Keratinocyte (primary cell): ENCODE data around the gene GATAD2B. TPM values are rescaled to one million over a fixed set of nuclear protein-coding genes. Genes with fewer than 3 reads are reported as not detected.

Experiments
- DNase-seq: peaks from one replicate; pipeline ENCODE4 v3.0.0-alpha.2; 2011; ENCODE audit warnings: low read depth, missing footprints, low spot score
- FAIRE-seq: peaks from 2 replicates; lab custom pipeline; 2011; peaks lifted over from hg19 to GRCh38; lab: Jason Lieb, UNC
- H2AFZ ChIP-seq: 2 replicates; pipeline ENCODE4 v1.6.0; 2012; ENCODE audit warnings: low read length, control low read depth, inconsistent platforms; ENCODE audit not compliant: control insufficient read depth
- H3K27ac ChIP-seq: 2 replicates; pipeline ENCODE4 v1.5.1; 2011; ENCODE audit warnings: low read length; ENCODE audit not compliant: control insufficient read depth, insufficient read depth
- H3K27me3 ChIP-seq: 3 replicates; pipeline ENCODE4 v1.6.0; 2011; ENCODE audit warnings: low read length; ENCODE audit not compliant: control insufficient read depth, insufficient read depth; ENCODE audit errors: extremely low read depth
- H3K36me3 ChIP-seq, 2 experiments: 2 replicates in 1 of 2; 3 replicates in 1 of 2; pipeline ENCODE4 v1.5.1; 2011; ENCODE audit warnings: low read length in 2 of 2, mild to moderate bottlenecking in 1 of 2; ENCODE audit not compliant: control insufficient read depth in 2 of 2, insufficient read depth in 2 of 2; ENCODE audit errors: extremely low read depth in 1 of 2
- H3K4me1 ChIP-seq: 3 replicates; pipeline ENCODE4 v1.5.1; 2011; ENCODE audit warnings: low read length; ENCODE audit not compliant: control insufficient read depth, insufficient read depth; ENCODE audit errors: extremely low read depth
- H3K4me2 ChIP-seq: 3 replicates; pipeline ENCODE4 v1.6.0; 2011; ENCODE audit warnings: low read depth, low read length; ENCODE audit not compliant: control insufficient read depth, insufficient read depth; ENCODE audit errors: extremely low read depth
- H3K4me3 ChIP-seq, 3 experiments: fragments of 200-600 bp in 1 of 3; sonication (generic) in 1 of 3; 2 replicates in 2 of 3; 3 replicates in 1 of 3; pipeline ENCODE4 v1.5.1; 2011 to 2016; ENCODE audit warnings: low read length in 3 of 3, mild to moderate bottlenecking in 3 of 3, control low read depth in 2 of 3, inconsistent platforms in 1 of 3, low read depth in 1 of 3, mixed read lengths in 1 of 3, mixed run types in 1 of 3, moderate library complexity in 1 of 3; ENCODE audit not compliant: control insufficient read depth in 2 of 3, insufficient read depth in 2 of 3; ENCODE audit errors: extremely low read depth in 1 of 3
- H3K79me2 ChIP-seq: 2 replicates; pipeline ENCODE4 v1.6.0; 2012; ENCODE audit warnings: low read length; ENCODE audit not compliant: control insufficient read depth, insufficient read depth
- H3K9ac ChIP-seq: 3 replicates; pipeline ENCODE4 v1.6.0; 2011; ENCODE audit warnings: low read length; ENCODE audit not compliant: control insufficient read depth, insufficient read depth; ENCODE audit errors: extremely low read depth
- H3K9me1 ChIP-seq: 3 replicates; pipeline ENCODE4 v1.6.0; 2011; ENCODE audit warnings: low read length; ENCODE audit not compliant: control insufficient read depth, insufficient read depth; ENCODE audit errors: extremely low read depth
- H3K9me3 ChIP-seq: 2 replicates; pipeline ENCODE4 v1.5.1; 2012; ENCODE audit warnings: low read depth, low read length; ENCODE audit not compliant: control insufficient read depth
- H4K20me1 ChIP-seq: 3 replicates; pipeline ENCODE4 v1.6.0; 2011; ENCODE audit warnings: low read length; ENCODE audit not compliant: control insufficient read depth, insufficient read depth; ENCODE audit errors: extremely low read depth
- CTCF ChIP-seq, 3 experiments: IDR thresholded peaks in 1 of 3; conservative IDR thresholded peaks in 1 of 3; optimal IDR thresholded peaks in 1 of 3; 2 replicates in 2 of 3; 3 replicates in 1 of 3; pipeline versions ENCODE3 to v1.5.1; 2011; ENCODE audit warnings: low read length in 3 of 3, mild to moderate bottlenecking in 3 of 3, moderate library complexity in 2 of 3, control low read depth in 1 of 3, inconsistent platforms in 1 of 3; ENCODE audit not compliant: insufficient read depth in 2 of 3; ENCODE audit errors: extremely low read depth in 1 of 3
- EZH2 ChIP-seq: IDR thresholded peaks from one replicate; pipeline ENCODE4 v1.6.1; 2012; ENCODE audit warnings: inconsistent platforms, mild to moderate bottlenecking, low read length, moderate library complexity
- dilution Hi-C: fragments of 300-500 bp; cut with MboI; formaldehyde crosslinking; loops from one replicate; pipeline ENCODE4 v1.7.0; 2020; ENCODE audit warnings: low sequenced_read_pairs; ENCODE audit not compliant: extremely low pct_ligation_motif_present
- polyA plus RNA-seq, 5 experiments: library from polyadenylated mRNA; depleted of rRNA in 3 of 5; stranded (reverse) in 3 of 5; stranded (forward) in 1 of 5; unstranded in 1 of 5; fragments of >200 nt; gene quantifications; 1 replicate in 1 of 5; 2 replicates in 3 of 5; 3 replicates in 1 of 5; pipeline versions ENCODE4 v1.2.1 to v1.2.3, GENCODE V29; 2011 to 2012; ENCODE audit warnings: missing spikeins in 2 of 5, low read depth in 1 of 5, low replicate concordance in 1 of 5

The GATAD2B gene
- polyA plus RNA-seq, 1 donor (not counting 4 experiments of a cell fraction or from before 2014, with no cell fraction given) = 6.1 TPM

GRCh38 chr1:153934746-153935145, 12.0 kb upstream of the GATAD2B start:
- H2AFZ ChIP-seq = no peak overlapping the region
- H3K36me3 ChIP-seq = peaks cover 37 to 41% of the 10 kb centered on the region in 2 experiments
- no peak for DNase-seq
- no peak for FAIRE-seq
- H4K20me1 ChIP-seq = no peaks in the 10 kb centered on the region
- TF ChIP-seq EZH2 (no peak), CTCF (optimal IDR thresholded peaks at IDR 0.05 in 1 of 3, IDR thresholded peaks at IDR 0.05 in 1 of 3, conservative IDR thresholded peaks at IDR 0.05 in 1 of 3; ENCODE audit: extremely low read depth in 1 of 3, insufficient read depth in 2 of 3, low read length in 3 of 3) (no peak)
- H3K27ac ChIP-seq = no peak overlapping the region
- no peaks in the 10 kb centered on the region for H3K27me3 ChIP-seq
- no peak overlapping the region for H3K9ac ChIP-seq
- H3K9me3 ChIP-seq = no peaks in the 10 kb centered on the region
- no peak overlapping the region for H3K4me2 ChIP-seq
- H3K4me1 ChIP-seq = no peaks in the 10 kb centered on the region
- dilution Hi-C loops = no loop called here
- no peak overlapping the region for H3K4me3 ChIP-seq
- H3K79me2 ChIP-seq = no peaks in the 10 kb centered on the region
- no peaks in the 10 kb centered on the region for H3K9me1 ChIP-seq

GRCh38 chr1:153933955-153934354, 11.2 kb upstream of the GATAD2B start:
- no peak for TF ChIP-seq CTCF (optimal IDR thresholded peaks at IDR 0.05 in 1 of 3, IDR thresholded peaks at IDR 0.05 in 1 of 3, conservative IDR thresholded peaks at IDR 0.05 in 1 of 3; ENCODE audit: extremely low read depth in 1 of 3, insufficient read depth in 2 of 3, low read length in 3 of 3)
- no peak for TF ChIP-seq EZH2
- Histone ChIP-seq H3K9me1 (no peaks in the 10 kb centered on the region), H3K4me1 (no peaks in the 10 kb centered on the region), H3K9ac (no peak overlapping the region), H3K9me3 (no peaks in the 10 kb centered on the region), H3K4me3 (no peak overlapping the region), H3K27me3 (no peaks in the 10 kb centered on the region), H4K20me1 (no peaks in the 10 kb centered on the region), H2AFZ (no peak overlapping the region), H3K27ac (no peak overlapping the region), H3K36me3 (peaks cover 32 to 40% of the 10 kb centered on the region in 2 experiments), H3K79me2 (no peaks in the 10 kb centered on the region), H3K4me2 (no peak overlapping the region)
- DNase-seq = no peak
- dilution Hi-C loops = no loop called here
- FAIRE-seq = no peak
